Measurements from ENCODE around the gene FOXA3. TPM values are rescaled to one million over a fixed set of nuclear protein-coding genes. Genes with fewer than 3 reads are reported as not detected.
"Not testable (repeated sequence)": the region's sequence is repeated elsewhere in the genome, so short reads cannot be mapped to it uniquely, and the experiment has no call there.

Gene FOXA3
- total RNA-seq, 2 experiments from 2014 or later = 0.28 to 0.39 TPM

GRCh38 chr19:45860359-45861259, 3.5 kb upstream of the FOXA3 start:
- peaks cover 25% of the 10 kb centered on the region for H3K4me1 Mint-ChIP-seq
- no peak overlapping the region for H3K27ac Mint-ChIP-seq
- H3K27me3 Mint-ChIP-seq = peaks cover 25% of the 10 kb centered on the region
- peaks cover 24% of the 10 kb centered on the region for H3K36me3 Mint-ChIP-seq
- no peak overlapping the region for H3K4me3 Mint-ChIP-seq
- DNase-seq = no peak
- no peaks in the 10 kb centered on the region for H3K9me3 Mint-ChIP-seq

GRCh38 chr19:45862271-45862563, 1.9 kb upstream of the FOXA3 start:
- H3K4me3 Mint-ChIP-seq = peak overlapping the region; percentile 90
- peak overlapping the region; percentile 97 for H3K27ac Mint-ChIP-seq
- peaks cover 23% of the 10 kb centered on the region for H3K4me1 Mint-ChIP-seq
- DNase-seq = no peak
- H3K9me3 Mint-ChIP-seq = no peaks in the 10 kb centered on the region
- peaks cover 35% of the 10 kb centered on the region for H3K27me3 Mint-ChIP-seq
- H3K36me3 Mint-ChIP-seq = peaks cover 23% of the 10 kb centered on the region

GRCh38 chr19:45862564-45863334, 1.4 kb upstream of the FOXA3 start, which contains the start of gene SYMPK:
Gene SYMPK, minus strand, starts transcription at chr19:45863147. Its CDS starts 8,652 bp downstream, at chr19:45854495.
- Mint-ChIP-seq H3K36me3 (peaks cover 23% of the 10 kb centered on the region), H3K4me1 (peaks cover 23% of the 10 kb centered on the region), H3K9me3 (no peaks in the 10 kb centered on the region), H3K27ac (peak within 1 kb of the TSS; percentile 97), H3K4me3 (peak within 1 kb of the TSS; percentile 90), H3K27me3 (peaks cover 35% of the 10 kb centered on the region)
- DNase-seq = peak; percentile 100

- Mint-ChIP-seq H3K27me3 (peaks cover 35% of the 10 kb centered on the region), H3K4me1 (peaks cover 23% of the 10 kb centered on the region), H3K9me3 (no peaks in the 10 kb centered on the region), H3K4me3 (peak overlapping the region; percentile 90), H3K36me3 (peaks cover 19% of the 10 kb centered on the region), H3K27ac (peak overlapping the region; percentile 97)
- no peak for DNase-seq
Observed at GRCh38 chr19:45863335-45863839, 739 bp upstream of the FOXA3 start.

- peak overlapping the region; percentile 65 for H3K4me3 Mint-ChIP-seq
- H3K27me3 Mint-ChIP-seq = peaks cover 35% of the 10 kb centered on the region
- H3K4me1 Mint-ChIP-seq = peaks cover 23% of the 10 kb centered on the region
- H3K36me3 Mint-ChIP-seq = peaks cover 9% of the 10 kb centered on the region
- H3K27ac Mint-ChIP-seq = no peak overlapping the region
- DNase-seq = no peak
- no peaks in the 10 kb centered on the region for H3K9me3 Mint-ChIP-seq
Observed at GRCh38 chr19:45864629-45865082, 530 bp downstream of the FOXA3 start.

GRCh38 chr19:45865269-45865948, 1.3 kb downstream of the FOXA3 start:
- Mint-ChIP-seq H3K27me3 (peaks cover 35% of the 10 kb centered on the region), H3K36me3 (peaks cover 9% of the 10 kb centered on the region), H3K27ac (no peak overlapping the region), H3K4me3 (no peak overlapping the region), H3K9me3 (no peaks in the 10 kb centered on the region), H3K4me1 (peaks cover 21% of the 10 kb centered on the region)
- DNase-seq = no peak

GRCh38 chr19:45866400-45867176, 2.5 kb downstream of the FOXA3 start:
- peaks cover 14% of the 10 kb centered on the region for H3K4me1 Mint-ChIP-seq
- no peak overlapping the region for H3K27ac Mint-ChIP-seq
- DNase-seq = no peak
- H3K27me3 Mint-ChIP-seq = peaks cover 35% of the 10 kb centered on the region
- no peaks in the 10 kb centered on the region for H3K9me3 Mint-ChIP-seq
- peaks cover 7% of the 10 kb centered on the region for H3K36me3 Mint-ChIP-seq
- H3K4me3 Mint-ChIP-seq = no peak overlapping the region

- not testable (repeated sequence) for H3K27ac Mint-ChIP-seq, H3K36me3 Mint-ChIP-seq, H3K9me3 Mint-ChIP-seq, DNase-seq, H3K4me3 Mint-ChIP-seq
- Mint-ChIP-seq H3K27me3 (peaks cover 38% of the 10 kb centered on the region), H3K4me1 (peaks cover 14% of the 10 kb centered on the region)
Observed at GRCh38 chr19:45867241-45867640, 3.1 kb downstream of the FOXA3 start.

- Mint-ChIP-seq H3K27me3 (peaks cover 20% of the 10 kb centered on the region), H3K36me3 (no peaks in the 10 kb centered on the region), H3K9me3 (no peaks in the 10 kb centered on the region), H3K27ac (no peak overlapping the region), H3K4me3 (no peak overlapping the region), H3K4me1 (no peaks in the 10 kb centered on the region)
- DNase-seq = no peak
Observed at GRCh38 chr19:45870798-45871197, 6.7 kb downstream of the FOXA3 start.

GRCh38 chr19:45872095-45872919, 8.2 kb downstream of the FOXA3 start:
- H3K27me3 Mint-ChIP-seq = peaks cover 22% of the 10 kb centered on the region
- H3K36me3 Mint-ChIP-seq = no peaks in the 10 kb centered on the region
- H3K9me3 Mint-ChIP-seq = no peaks in the 10 kb centered on the region
- H3K4me3 Mint-ChIP-seq = no peak overlapping the region
- DNase-seq = no peak
- H3K4me1 Mint-ChIP-seq = peaks cover 7% of the 10 kb centered on the region
- H3K27ac Mint-ChIP-seq = no peak overlapping the region

GRCh38 chr19:45873219-45873772, 9.2 kb downstream of the FOXA3 start:
- Mint-ChIP-seq H3K4me3 (no peak overlapping the region), H3K27ac (no peak overlapping the region), H3K9me3 (no peaks in the 10 kb centered on the region), H3K27me3 (peaks cover 27% of the 10 kb centered on the region), H3K36me3 (no peaks in the 10 kb centered on the region), H3K4me1 (peaks cover 11% of the 10 kb centered on the region)
- no peak for DNase-seq

GRCh38 chr19:45874620-45874966, 10.5 kb downstream of the FOXA3 start:
- no peak overlapping the region for H3K27ac Mint-ChIP-seq
- H3K9me3 Mint-ChIP-seq = no peaks in the 10 kb centered on the region
- no peak overlapping the region for H3K4me3 Mint-ChIP-seq
- H3K27me3 Mint-ChIP-seq = peaks cover 27% of the 10 kb centered on the region
- no peak for DNase-seq
- no peaks in the 10 kb centered on the region for H3K36me3 Mint-ChIP-seq
- H3K4me1 Mint-ChIP-seq = peaks cover 11% of the 10 kb centered on the region

- DNase-seq = no peak
- Mint-ChIP-seq H3K4me3 (peak overlapping the region; percentile 52), H3K36me3 (no peaks in the 10 kb centered on the region), H3K9me3 (no peaks in the 10 kb centered on the region), H3K27me3 (peaks cover 27% of the 10 kb centered on the region), H3K27ac (peak overlapping the region; percentile 61), H3K4me1 (peaks cover 12% of the 10 kb centered on the region)
Observed at GRCh38 chr19:45876161-45876410, 12.0 kb downstream of the FOXA3 start.
